ENCODE measurements around the gene F11R.

GRCh38 chr1:160971618-160972056 lies 49.3 kb downstream of the F11R start:
- TF ChIP-seq, protein P1, sequence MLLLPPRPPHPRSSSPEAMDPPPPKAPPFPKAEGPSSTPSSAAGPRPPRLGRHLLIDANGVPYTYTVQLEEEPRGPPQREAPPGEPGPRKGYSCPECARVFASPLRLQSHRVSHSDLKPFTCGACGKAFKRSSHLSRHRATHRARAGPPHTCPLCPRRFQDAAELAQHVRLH (tag by site-specific recombination; IDR thresholded peaks at IDR 0.05), result no peak
- no peak for TF ChIP-seq ZNF514 (tag by site-specific recombination; IDR thresholded peaks at IDR 0.05)
